GM19043 (cell line): ENCODE data around the gene FBXO7.

ENCODE experiments used
- ATAC-seq: cut with Tn5 transposase; IDR thresholded peaks from one replicate; pipeline ENCODE4 v1.9.1; 2021; ENCODE audit warnings: low read depth; ENCODE audit not compliant: unreplicated experiment

The FBXO7 gene

DNA sequence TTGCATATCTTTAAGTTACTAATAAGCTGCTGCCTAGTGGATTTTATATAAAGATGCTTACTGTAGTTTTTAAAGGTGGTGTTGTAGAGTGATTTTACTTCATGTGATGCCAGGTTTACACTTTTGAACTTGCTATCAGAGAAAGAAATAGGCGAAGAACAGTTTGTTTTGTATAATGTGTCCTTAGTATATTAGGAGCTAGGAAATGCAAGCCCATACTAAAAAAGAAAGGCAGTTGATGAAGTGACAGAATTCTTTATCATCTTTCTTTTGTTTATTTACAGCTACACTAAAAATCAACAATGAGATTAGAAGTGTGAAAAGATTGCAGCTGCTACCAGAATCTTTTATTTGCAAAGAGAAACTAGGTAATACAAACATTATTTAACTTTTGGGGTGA lies 12.8 kb downstream of the FBXO7 start:
- no peak for ATAC-seq

DNA sequence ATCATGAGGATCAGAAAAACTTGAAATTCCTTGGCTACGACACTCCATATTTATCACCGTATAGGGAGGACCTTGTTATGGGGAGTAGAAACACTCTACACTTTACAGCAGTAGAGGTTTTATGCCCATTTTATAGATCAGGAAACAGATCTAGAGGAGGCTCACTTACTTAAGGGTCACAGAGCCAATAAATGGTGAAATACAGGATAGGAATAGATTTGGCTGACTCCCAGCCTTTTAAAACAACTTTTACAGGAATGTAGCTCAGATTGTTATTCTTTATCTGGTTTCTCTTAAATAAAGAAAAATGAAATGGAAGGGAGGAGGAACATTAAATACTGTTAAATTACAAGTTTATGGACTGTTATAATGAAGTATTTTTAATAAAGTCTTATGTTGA lies 14.8 kb downstream of the FBXO7 start:
- ATAC-seq: no peak

DNA sequence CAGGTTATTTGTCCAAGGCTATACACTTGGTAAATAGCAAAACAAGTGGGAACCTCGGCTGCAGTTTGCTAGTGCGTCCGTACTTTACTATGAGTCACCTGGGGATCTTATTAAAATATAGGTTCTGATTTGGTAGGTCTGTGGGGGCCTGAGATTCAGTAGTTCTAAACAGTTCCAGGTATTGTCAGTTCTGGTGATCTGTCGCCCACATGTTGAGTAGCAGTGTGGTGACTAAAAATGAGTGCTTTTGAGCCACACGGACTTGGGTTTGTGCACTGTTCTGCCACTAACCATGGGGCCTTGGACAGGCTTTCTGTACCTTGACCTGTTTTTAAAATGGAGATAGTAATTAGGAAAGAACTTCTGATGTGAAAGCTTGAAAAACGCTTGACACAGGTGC lies 15.7 kb downstream of the FBXO7 start:
- ATAC-seq: no peak

DNA sequence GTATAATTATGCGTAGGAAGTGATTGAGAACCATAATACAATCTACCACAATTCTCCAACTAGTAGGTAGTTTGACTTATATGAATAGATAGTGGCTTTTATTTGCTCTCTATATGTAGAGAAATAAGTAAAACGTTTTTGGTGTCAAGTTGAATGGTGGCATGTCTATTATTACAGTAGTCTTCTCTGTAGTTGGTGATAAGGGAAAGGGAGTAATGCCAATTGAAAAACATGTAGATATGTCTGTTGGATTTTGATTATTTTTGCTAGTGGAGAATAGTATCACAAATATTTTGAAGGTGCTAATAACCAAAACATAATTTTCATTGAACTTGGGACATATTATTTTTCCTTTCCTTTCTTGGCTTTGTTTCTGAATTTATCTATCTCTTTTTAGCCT lies 17.5 kb downstream of the FBXO7 start:
- no peak for ATAC-seq

DNA sequence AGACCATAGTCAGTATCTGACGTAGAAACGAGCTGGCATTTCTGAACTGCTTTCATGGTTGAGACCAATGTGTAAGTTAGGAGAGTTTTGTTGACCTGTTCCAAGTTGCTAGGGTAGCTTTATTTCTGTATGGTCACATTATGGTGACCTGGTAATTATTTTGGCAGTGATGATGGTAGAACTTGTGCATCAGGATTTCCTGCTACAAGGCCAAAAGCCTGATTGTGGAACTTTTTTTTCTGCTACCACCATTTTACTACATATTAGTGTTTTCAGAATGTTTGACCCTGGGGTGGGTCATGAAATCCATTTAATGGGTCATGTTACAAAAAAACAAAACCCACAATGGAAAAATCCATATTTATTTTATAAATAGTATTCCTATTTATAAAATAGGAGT lies 18.9 kb downstream of the FBXO7 start:
- no peak for ATAC-seq

DNA sequence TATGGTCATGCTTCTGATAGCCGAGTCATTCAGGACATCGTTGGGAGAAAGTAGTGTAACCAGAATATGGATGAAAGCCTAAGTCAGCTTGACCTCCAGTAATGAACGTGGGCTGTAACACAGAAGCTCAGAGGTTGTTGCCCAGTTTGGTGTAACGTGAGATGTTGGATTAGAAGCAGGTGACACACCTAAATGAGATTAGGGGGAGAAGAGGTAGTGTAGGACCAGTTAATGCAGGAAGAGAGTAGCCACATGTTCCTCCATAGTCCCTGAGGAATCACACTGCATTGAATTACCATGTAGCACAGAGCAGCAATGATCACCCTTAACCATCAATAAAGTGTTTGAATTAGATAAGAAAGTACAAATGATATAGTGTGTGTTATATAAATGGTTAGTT lies 20.4 kb downstream of the FBXO7 start:
- no peak for ATAC-seq

DNA sequence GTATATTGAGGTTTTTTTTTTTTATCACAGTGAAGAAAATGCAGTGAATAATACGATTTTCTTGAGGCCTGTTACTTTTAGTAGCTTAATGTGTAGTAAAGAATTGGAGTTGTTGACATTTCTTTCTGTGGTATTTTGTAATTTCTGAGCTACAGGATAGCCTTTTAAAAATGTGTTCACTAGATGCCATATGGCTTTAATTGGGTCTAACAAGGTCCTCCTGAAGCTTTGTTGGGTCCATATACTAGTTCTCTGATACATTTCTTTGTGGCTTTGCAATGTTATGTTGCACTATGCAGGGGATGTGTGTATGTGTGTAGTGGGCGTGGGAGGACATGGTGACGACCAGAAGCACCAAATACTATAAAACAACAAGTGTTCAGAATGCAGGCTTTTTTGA lies 25.1 kb downstream of the FBXO7 start:
- no peak for ATAC-seq

DNA sequence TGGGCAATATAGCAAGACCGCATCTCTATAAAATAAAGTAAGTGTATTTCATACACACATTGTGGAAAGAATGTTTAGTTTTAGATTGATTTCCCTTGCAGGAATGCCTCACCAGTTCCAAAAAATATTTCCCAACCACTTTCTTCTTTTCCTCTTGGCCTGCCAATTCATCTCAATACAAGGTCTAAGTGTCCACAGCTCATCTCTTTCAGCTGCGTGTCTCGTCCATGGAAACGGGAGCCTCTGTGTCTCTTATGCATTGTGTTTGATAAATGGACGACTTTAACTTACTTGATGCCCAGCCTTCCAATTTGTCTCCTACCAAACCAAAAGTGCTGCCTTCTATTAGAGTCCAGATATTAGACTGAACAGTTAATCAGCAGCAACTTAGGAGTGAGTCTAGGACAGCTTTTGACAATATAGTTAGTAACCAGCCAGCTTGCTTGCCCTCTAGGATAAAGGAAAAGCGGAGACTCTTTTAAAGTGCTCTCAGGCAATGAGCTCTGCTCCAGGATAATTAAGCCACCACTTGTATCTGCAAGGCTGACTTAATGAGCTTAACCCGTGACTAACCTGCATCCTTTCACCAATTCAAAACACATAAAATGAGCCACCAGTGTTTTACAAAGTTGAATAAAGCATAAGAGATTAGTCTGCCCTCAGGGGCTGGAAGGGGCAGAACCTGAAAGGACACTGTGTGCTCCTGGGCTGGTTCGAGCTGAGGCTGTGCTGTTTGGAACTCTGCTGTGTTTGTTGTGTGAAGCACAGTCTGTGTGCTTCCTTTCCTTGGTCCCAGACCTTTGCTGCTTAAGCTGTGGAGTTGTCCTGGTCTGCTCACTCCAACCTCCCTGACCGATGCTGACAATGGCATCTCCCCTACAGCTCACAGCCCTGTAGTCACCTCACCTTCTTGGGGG lies 27.5 kb downstream of the FBXO7 start:
- no peak for ATAC-seq

DNA sequence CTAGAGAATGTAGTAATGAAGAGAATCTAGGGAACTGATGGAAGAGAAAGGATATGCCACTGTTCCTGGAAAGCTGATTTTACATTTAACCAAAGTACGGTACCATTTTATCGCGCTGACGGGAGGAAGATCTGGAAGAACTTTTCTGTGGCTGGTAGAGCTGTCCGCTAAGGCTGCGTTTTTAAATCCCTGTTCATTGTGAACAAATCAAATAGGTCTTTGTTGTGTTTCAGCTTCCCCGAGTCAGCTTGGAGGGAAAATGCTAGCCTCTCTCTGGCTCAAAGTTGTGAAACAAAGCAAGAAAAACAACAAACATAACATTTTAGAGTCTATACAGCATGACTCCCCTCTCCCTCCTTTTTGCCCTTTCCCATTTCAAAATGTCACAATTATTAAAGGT lies 34.4 kb downstream of the FBXO7 start:
- no peak for ATAC-seq

DNA sequence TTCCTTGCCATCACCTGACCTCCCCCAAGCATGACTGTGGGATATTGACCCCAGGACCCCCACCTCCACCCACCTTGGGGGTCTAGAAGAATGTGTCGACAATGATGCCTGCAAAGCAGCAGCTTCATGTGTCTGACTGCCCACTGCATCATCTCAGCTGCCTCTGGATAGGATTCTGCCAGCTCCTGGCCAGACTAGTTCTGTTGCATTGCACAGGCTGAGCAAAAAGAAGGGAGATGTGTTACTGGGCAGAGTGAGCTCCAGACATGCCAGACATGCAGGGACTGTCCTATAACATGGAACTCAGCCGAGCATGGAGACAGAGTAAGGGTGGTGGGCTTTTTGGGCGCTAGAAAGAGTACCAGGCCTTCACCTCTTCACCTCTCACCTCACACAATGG lies 36.7 kb downstream of the FBXO7 start:
- no peak for ATAC-seq

DNA sequence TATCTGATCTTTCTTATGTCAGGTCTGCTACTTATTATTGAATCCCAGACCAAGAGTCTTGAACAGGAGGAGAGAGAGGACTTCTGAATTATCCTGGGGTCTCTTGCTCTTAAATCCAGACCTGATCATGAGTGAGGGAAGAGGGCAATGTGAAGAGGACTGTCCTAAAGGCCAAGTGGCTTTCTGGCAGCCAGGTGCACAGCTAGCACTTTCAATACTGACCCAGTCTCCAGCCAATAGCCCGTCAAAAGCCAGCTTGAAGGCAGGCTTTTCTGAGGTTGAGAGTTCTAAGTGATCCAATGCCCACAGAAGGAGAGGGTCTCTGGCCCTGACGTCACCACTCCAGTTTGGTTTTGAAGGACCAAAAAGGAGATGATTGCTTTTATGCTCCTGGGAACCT lies 37.2 kb downstream of the FBXO7 start:
- no peak for ATAC-seq

DNA sequence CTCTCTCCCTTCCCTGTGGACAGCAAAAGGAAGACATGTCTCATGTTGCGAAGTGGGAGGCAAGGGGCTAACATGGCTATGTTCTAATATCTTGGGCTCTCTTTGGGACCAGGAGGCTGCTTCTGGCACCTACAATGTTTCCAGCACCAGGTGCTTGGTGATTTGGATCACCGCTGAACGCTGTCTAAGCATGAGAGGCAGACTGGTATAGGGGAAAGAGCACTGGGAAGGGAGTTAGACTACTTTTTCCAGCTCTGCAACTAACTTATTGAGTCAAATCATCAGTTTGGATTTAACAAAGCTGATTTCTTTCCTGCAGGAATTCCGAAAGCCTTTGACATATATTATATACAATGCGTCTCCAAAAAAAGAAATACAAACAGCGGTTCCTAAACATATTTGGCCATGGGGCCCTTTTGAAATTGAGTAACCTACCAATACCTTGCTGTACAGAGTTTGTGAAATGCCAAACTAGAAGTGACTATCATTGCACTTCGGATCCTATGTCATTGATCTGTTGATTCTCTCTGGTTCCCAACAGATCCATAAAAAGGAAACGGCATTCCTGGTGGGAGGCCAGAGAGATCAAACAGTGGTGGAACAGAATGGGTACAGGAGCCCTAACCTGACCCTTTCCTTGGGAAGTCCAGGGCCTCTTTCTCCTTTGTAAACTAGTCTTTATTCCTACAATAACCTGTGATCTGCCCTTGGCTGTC lies 37.8 kb downstream of the FBXO7 start:
- no peak for ATAC-seq

DNA sequence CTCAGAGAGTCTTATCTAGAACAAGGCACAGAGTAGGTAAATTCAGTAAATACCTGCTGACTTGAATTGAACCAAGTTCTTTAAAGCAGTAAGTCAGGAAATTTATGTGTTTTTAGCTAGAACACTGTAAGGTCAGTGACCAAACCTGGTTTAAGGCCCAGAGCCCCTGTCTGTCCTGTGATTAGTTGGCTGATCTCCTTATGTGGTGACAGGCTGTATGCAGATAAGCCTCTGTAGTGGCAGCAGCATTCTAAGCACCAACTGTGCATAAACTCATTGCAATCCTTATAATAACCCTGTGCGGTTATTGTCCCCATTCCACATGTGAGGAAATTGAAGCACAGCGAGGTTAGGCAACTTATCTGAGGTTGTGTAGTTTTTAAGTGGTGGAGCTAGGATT lies 40.5 kb downstream of the FBXO7 start:
- no peak for ATAC-seq

DNA sequence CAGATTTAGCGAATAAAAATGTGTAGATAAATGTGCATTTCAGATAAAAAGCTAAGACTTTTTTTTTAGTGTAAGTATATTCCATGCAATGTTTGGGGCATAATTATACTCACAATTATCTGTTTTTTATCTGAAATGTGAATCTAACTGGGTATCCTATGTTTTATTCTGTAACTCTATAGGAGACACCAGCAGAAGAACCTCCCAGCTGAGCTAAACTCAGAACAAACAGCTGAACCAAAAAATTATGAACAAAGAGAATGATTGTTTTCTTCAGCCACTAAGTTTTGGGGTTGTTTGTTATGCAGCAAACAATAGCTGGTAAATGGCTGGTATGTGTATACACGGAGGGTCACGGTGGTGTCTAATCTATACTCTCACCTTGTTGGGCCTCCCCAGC lies 42.9 kb downstream of the FBXO7 start:
- ATAC-seq: no peak

DNA sequence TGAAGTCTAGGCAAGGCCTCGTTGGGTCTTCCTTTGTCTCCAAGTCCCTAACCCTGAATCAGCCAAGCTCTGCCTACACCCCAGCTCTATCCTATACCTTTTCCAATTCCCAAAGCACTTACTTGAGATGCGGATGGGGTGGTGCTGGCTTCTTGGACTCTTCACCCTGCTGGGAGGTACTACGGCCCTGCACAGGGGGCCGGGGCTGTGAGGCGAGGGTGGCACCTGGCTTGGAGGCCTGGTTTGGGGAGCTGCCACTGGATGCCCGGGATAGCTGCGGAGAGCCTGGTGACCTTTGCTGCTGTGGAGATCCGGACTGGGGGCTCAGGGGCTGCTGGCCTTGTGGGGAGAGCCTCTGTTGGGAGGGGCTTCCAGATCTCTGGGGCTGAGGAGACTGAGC lies 43.3 kb downstream of the FBXO7 start:
- no peak for ATAC-seq

DNA sequence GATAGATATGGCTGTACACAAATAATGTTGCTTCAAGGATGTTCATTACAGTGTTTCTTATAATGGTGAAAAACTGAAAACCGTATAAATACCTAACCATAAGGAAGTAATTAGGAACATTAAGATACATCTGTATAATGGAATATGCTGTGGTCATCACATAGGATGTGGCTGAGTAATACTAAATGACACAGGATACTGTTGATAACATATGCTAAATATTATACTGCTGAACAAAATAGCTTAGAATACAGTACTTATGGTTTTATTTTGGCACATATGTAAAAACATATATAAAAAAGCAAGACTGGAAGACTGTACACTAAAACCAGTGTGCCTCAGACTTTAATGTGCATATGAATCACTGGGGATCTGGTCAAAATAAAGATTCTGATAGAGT lies 43.8 kb downstream of the FBXO7 start:
- no peak for ATAC-seq

DNA sequence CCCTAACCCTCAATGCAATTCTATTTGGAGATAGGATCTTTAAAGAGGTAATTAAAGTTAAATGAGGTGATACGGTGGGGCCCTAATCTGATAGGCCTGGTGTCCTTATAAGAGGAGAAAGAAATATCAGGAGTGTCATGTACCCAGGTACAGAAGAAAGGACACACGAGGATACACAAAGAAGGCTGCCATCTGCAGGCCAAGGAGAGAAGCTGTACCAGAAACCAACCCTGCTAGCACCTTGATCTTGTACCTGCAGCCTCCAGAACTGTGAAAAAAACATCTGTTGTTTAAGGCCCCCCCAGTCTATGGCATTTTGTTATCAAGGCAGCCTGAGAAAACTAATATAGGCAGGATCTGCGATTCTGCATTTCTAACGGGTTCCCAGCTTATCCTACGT lies 44.2 kb downstream of the FBXO7 start:
- no peak for ATAC-seq

DNA sequence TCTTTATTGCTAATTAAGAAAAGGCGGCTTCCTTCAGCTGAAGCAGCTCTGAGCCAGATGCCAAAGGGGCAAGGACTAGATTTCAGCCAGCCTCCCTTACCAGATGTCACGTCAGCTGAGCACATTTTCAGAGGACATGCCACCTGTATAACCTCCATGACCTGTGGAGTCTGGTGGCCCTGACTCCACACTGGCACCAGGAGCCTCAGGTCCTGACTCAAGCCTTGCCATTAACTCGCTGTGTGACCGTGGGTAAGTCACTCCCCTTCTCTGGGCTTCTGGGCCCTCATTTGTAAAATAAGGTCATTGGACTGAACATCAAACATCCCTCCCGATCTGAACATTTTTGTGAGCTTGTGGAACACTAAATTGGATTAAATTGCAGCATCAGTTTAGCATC lies 46.0 kb downstream of the FBXO7 start:
- no peak for ATAC-seq

DNA sequence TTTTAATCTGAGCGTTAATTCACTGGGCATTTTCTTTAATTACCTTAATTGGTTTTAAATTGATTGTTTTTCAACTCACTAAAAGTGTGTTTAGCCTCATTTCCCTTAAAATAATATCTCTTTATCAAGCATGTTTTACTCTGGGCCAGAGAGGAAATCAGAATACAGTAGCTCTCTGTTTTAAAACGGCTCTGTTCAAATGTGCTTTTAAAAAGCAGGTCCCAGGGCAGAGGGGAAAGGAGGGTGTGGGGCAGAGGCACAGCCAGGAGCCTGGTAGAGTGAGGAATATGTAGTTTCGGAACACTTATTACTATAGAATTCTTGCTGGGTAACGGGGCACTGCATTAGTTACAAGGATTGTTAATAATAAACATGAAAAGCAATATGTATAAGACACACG lies 47.6 kb downstream of the FBXO7 start:
- ATAC-seq: no peak

DNA sequence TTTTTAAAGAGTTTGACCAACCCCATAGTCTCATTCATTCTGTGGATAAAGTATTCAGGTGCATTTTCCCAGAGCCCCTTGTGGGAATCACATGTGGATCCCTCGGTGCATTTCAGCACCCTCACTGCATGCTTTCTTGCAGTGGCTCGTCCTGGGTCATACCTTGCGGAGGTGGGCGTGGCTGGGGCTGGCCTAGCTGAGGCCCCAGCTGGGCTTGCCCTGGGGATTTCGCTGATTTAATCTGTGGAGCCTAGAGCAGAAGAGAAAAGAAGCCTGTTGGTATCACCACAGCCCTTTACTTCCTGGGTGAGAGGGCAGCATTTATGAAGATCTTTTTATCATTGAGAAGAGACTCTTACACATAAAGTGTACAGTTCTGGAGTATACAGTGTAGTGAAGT lies 53.1 kb downstream of the FBXO7 start:
- no peak for ATAC-seq

DNA sequence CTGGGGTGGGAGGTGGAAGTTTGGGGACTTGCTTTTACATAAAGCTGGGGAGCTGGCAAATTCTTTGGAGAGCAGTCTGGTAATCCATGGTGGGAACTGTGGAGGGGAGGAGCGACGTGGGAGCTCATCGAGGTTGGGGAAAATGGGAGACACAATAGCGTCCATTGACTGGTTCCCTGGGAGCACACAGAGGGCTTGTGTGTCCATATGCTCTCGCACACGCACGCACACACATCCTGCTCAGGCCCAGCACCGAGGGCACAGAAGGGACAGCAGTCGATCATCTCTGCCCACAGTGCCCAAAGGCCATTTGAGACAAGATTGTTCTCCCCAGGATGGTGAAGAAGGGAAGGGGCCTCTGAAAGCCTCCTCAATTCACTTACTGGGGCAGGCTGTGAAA lies 53.7 kb downstream of the FBXO7 start:
- ATAC-seq: no peak
